Breast epithelium (tissue), 3 donors: ENCODE data around the gene SHMT2.

Experiments
- CTCF ChIP-seq, 3 donors: fragments of 450-650 bp; IDR thresholded peaks; one replicate each; pipeline ENCODE4 v1.5.1; 2016 to 2017; ENCODE audit warnings: antibody characterized with exemption in 3 of 3, mild to moderate bottlenecking in 3 of 3, moderate library complexity in 3 of 3
- POLR2AphosphoS5 ChIP-seq, 3 donors: sonication (generic); formaldehyde crosslinking; IDR thresholded peaks; one replicate each; pipeline ENCODE4 v1.6.1; 2017; ENCODE audit warnings: antibody characterized with exemption in 3 of 3

- TF ChIP-seq POLR2AphosphoS5 (IDR thresholded peaks at IDR 0.05), result no peak
- no peak for TF ChIP-seq CTCF (IDR thresholded peaks at IDR 0.05)
Measured at GRCh38 chr12:57215065-57215464, 14.4 kb upstream of the SHMT2 start.
